Ectodermal cell (in vitro differentiated cells): ENCODE data around the gene PINLYP.
"Not testable (repeated sequence)": the region's sequence is repeated elsewhere in the genome, so short reads cannot be mapped to it uniquely, and the experiment has no call there.

Source experiments
- H3K27ac ChIP-seq: 2 replicates; pipeline ENCODE4 v1.7.0; 2013; ENCODE audit warnings: mild to moderate bottlenecking, low read depth, low read length; ENCODE audit not compliant: insufficient read depth, poor library complexity, severe bottlenecking
- H3K27me3 ChIP-seq: 2 replicates; pipeline ENCODE4 v1.7.0; 2013; ENCODE audit warnings: mild to moderate bottlenecking, low read length; ENCODE audit not compliant: insufficient read depth, control insufficient read depth, poor library complexity, severe bottlenecking
- H3K36me3 ChIP-seq: one replicate; pipeline ENCODE4 v1.7.0; 2013; ENCODE audit warnings: low read length; ENCODE audit not compliant: control insufficient read depth, insufficient read depth
- H3K4me1 ChIP-seq: one replicate; pipeline ENCODE4 v1.7.0; 2013; ENCODE audit warnings: low read length; ENCODE audit not compliant: control insufficient read depth, insufficient read depth
- H3K4me3 ChIP-seq: 2 replicates; pipeline ENCODE4 v1.7.0; 2013; ENCODE audit warnings: low read depth, low read length, control low read depth; ENCODE audit not compliant: insufficient read depth
- H3K9me3 ChIP-seq: 2 replicates; pipeline ENCODE4 v1.7.0; 2013; ENCODE audit warnings: mild to moderate bottlenecking, low read length, moderate library complexity; ENCODE audit not compliant: control insufficient read depth
- WGBS, 2 experiments: methylation state at CpG; one replicate each; pipeline ENCODE4 v1.1.7; 2013; ENCODE audit warnings: missing lambda C conversion rate in 2 of 2; 5-methylcytosine and 5-hydroxymethylcytosine counted together

Gene PINLYP

GRCh38 chr19:43594710-43595604, 19.4 kb downstream of the PINLYP start:
- Histone ChIP-seq H3K36me3 (peaks cover 25% of the 10 kb centered on the region), H3K27ac (peak overlapping the region; percentile 80), H3K4me1 (peaks cover 7% of the 10 kb centered on the region), H3K4me3 (peak overlapping the region; percentile 78), H3K9me3 (no peaks in the 10 kb centered on the region), H3K27me3 (no peaks in the 10 kb centered on the region)
- WGBS, 2 experiments: 4% methylated on average over 64 of the region's 64 CpGs

- peaks cover 25% of the 10 kb centered on the region for H3K36me3 ChIP-seq
- WGBS, 2 experiments: 4 to 5% methylated on average over 18 of the region's 18 CpGs
Observed at GRCh38 chr19:43595605-43595998, 20.0 kb downstream of the PINLYP start.

GRCh38 chr19:43595999-43596841, 20.6 kb downstream of the PINLYP start, which contains the start of the genes IRGQ and ZNF576:
Gene IRGQ, minus strand, starts transcription at chr19:43596134. Its CDS starts 796 bp downstream, at chr19:43595338.
Gene ZNF576, plus strand, starts transcription at chr19:43596595. Its CDS starts 514 bp downstream, at chr19:43597109.
- no peaks in the 10 kb centered on the region for H3K27me3 ChIP-seq
- H3K4me1 ChIP-seq: peaks cover 7% of the 10 kb centered on the region
- H3K9me3 ChIP-seq: no peaks in the 10 kb centered on the region
- H3K36me3 ChIP-seq: peaks cover 25% of the 10 kb centered on the region
- peak within 1 kb of the TSS; percentile 78 for H3K4me3 ChIP-seq
- 0% methylated on average over 60 of the region's 60 CpGs for WGBS, 2 experiments
- peak within 1 kb of the TSS; percentile 100 for H3K27ac ChIP-seq

More at GRCh38 chr19:43595605-43595998, 20.0 kb downstream of the PINLYP start:
- H3K4me1 ChIP-seq: peaks cover 7% of the 10 kb centered on the region
- no peaks in the 10 kb centered on the region for H3K9me3 ChIP-seq
- no peaks in the 10 kb centered on the region for H3K27me3 ChIP-seq
- H3K27ac ChIP-seq: peak overlapping the region; percentile 80
- peak overlapping the region; percentile 78 for H3K4me3 ChIP-seq

DNA sequence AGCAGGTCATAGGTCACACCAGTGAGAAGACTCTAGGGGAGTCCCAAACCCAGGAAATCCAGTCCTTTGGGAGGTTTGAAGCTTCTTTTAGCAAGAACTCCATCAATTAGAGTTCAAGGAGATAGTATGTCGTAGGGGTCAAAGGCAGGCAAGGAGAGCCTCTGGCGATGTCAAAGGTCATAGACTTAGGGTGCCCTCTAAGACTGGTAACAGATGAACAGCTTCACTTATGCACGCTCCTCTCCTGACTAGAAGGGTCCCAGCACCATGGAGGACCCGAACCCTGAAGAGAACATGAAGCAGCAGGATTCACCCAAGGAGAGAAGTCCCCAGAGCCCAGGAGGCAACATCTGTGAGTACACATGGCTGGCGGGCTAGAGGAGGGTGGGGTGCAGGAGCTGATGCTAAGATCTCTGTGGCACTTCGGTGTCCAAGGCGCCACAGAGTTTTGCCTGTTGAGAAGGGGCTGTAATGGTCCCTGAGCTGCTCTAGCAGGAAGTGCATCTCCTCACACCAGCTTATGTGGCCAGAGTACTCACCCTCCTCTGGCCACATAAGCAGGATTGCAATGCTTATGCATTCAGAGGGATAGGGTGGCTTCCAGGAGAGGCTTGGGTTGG, 21.4 kb downstream of the PINLYP start:
- no peaks in the 10 kb centered on the region for H3K27me3 ChIP-seq
- H3K27ac ChIP-seq: peak overlapping the region; percentile 100
- peaks cover 24% of the 10 kb centered on the region for H3K36me3 ChIP-seq
- no peaks in the 10 kb centered on the region for H3K9me3 ChIP-seq
- peaks cover 7% of the 10 kb centered on the region for H3K4me1 ChIP-seq
- peak overlapping the region; percentile 72 for H3K4me3 ChIP-seq
- 39 to 40% methylated on average over 7 of the region's 7 CpGs for WGBS, 2 experiments

- Histone ChIP-seq H3K27me3 (no peaks in the 10 kb centered on the region), H3K4me3 (no peak overlapping the region), H3K4me1 (peaks cover 7% of the 10 kb centered on the region), H3K36me3 (peaks cover 15% of the 10 kb centered on the region), H3K9me3 (no peaks in the 10 kb centered on the region), H3K27ac (no peak overlapping the region)
- 89 to 93% methylated on average over 5 of the region's 5 CpGs for WGBS, 2 experiments
Observed at GRCh38 chr19:43597876-43598275, 22.3 kb downstream of the PINLYP start.

- 95 to 96% methylated on average over 19 of the region's 19 CpGs for WGBS, 2 experiments
- Histone ChIP-seq H3K9me3 (no peaks in the 10 kb centered on the region), H3K27ac (no peak overlapping the region), H3K4me3 (no peak overlapping the region), H3K27me3 (no peaks in the 10 kb centered on the region), H3K4me1 (peaks cover 7% of the 10 kb centered on the region), H3K36me3 (peaks cover 7% of the 10 kb centered on the region)
Observed at GRCh38 chr19:43598445-43599240, 23.0 kb downstream of the PINLYP start.

DNA sequence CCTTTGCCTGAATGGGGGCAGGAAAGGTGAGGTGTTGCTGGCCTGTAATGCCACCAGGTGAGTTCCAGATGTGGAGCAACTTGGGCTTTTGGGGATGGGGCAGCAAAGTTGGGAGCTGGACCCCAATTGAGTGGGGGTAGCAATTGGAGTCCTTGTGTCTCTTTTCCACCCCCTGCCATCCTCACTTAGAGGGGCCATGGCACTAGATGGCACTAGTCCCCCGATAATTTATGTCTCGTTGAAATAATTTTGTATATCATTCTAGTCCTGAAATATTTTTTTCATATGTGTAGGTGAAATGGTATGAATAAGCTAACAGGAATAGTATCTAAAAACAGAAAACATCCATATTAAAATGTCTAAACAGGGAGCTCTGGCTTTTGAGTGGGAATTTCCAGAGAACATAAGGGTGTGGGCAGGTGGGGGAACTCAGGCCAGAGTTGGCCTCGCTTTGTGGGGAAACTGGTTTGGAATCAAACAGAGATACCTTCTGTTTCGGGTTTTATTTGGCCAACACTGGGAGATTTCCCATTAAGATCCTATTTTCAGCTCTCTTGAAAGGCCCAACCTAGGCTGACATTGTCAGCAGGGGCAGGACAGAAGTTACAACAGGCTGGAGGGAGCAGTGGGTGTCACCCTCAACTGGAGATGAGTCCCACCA, 24.2 kb downstream of the PINLYP start:
- peaks cover 7% of the 10 kb centered on the region for H3K4me1 ChIP-seq
- no peak overlapping the region for H3K4me3 ChIP-seq
- H3K36me3 ChIP-seq: no peaks in the 10 kb centered on the region
- 90 to 95% methylated on average over 2 to 4 of the region's 4 CpGs for WGBS, 2 experiments
- no peak overlapping the region for H3K27ac ChIP-seq
- no peaks in the 10 kb centered on the region for H3K27me3 ChIP-seq
- H3K9me3 ChIP-seq: no peaks in the 10 kb centered on the region

DNA sequence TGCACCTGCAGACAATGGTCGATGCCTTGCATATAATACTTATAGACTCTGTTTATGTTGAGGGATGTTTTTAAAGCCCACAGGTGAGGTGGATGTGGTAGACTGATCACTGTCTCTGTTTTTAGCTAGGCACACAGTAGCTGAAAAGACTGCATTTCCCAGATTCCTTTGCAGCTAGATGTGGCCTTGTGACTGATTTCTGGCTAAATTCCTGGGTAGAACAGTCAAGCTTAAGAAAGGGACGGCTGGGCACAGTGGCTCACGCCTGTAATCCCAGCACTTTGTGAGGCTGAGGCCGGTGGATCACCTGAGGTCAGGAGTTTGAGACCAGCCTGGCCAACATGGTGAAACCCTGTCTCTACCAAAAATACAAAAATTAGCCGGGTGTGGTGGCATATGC, 24.7 kb downstream of the PINLYP start:
- 86 to 93% methylated on average over 5 of the region's 5 CpGs for WGBS, 2 experiments
- not testable (repeated sequence) for H3K4me3 ChIP-seq, H3K36me3 ChIP-seq, H3K4me1 ChIP-seq, H3K9me3 ChIP-seq, H3K27ac ChIP-seq, H3K27me3 ChIP-seq
